HEK293 (cell line): ENCODE measurements around the gene GTPBP3.

ENCODE experiments used
- CTCF ChIA-PET: fragments of 350-600 bp; formaldehyde crosslinking; extraction: SDS; loops from one replicate; lab custom pipeline; 2021; ENCODE audit warnings: antibody characterized with exemption; lab: Yijun Ruan, JAX
- POLR2A ChIA-PET: fragments of 300-600 bp; formaldehyde crosslinking; extraction: SDS; loops from one replicate; lab custom pipeline; 2020; ENCODE audit warnings: antibody characterized with exemption, inconsistent platforms; lab: Yijun Ruan, JAX
- H3K27ac ChIP-seq: fragments of 200-500 bp; sonication (Bioruptor generic); 2 replicates; pipeline ENCODE4 v1.5.1; 2014; ENCODE audit warnings: low read depth, low read length, control low read depth, inconsistent platforms; ENCODE audit errors: extremely low read depth
- H3K36me3 ChIP-seq, 2 experiments: fragments of 200-500 bp in 1 of 2; sonication (Bioruptor generic) in 1 of 2; 1 replicate in 1 of 2; 2 replicates in 1 of 2; pipeline ENCODE4 v1.5.1; 2014 to 2017; ENCODE audit warnings: inconsistent platforms in 2 of 2, low read length in 2 of 2; ENCODE audit not compliant: control insufficient read depth in 2 of 2, insufficient read depth in 1 of 2
- H3K4me1 ChIP-seq: fragments of 200-500 bp; sonication (Bioruptor generic); 2 replicates; pipeline ENCODE4 v1.5.1; 2014; ENCODE audit warnings: mild to moderate bottlenecking, low read length, inconsistent platforms; ENCODE audit not compliant: control insufficient read depth, insufficient read depth
- H3K4me3 ChIP-seq: 2 replicates; pipeline ENCODE4 v1.5.1; 2011; ENCODE audit warnings: low read depth, mild to moderate bottlenecking, control low read depth, low read length, moderate library complexity
- H3K9me3 ChIP-seq: fragments of 200-500 bp; sonication (Bioruptor generic); 2 replicates; pipeline ENCODE4 v1.5.1; 2014; ENCODE audit warnings: low read depth, low read length, inconsistent platforms; ENCODE audit not compliant: control insufficient read depth, insufficient read depth
- GLIS1 ChIP-seq: fragments of 450-650 bp; formaldehyde crosslinking; IDR thresholded peaks from 2 replicates; pipeline ENCODE4 v1.5.1; 2016; ENCODE audit warnings: missing biosample characterization, missing genetic modification characterization
- RBAK ChIP-seq: fragments of 450-650 bp; formaldehyde crosslinking; IDR thresholded peaks from 2 replicates; pipeline ENCODE4 v1.5.1; 2016; ENCODE audit warnings: missing biosample characterization, missing genetic modification characterization
- ZIC2 ChIP-seq: fragments of 450-650 bp; formaldehyde crosslinking; IDR thresholded peaks from 2 replicates; pipeline ENCODE4 v1.5.1; 2016; ENCODE audit warnings: missing biosample characterization, missing genetic modification characterization
- ZNF112 ChIP-seq: fragments of 450-650 bp; formaldehyde crosslinking; IDR thresholded peaks from 2 replicates; pipeline ENCODE4 v1.5.0; 2017; ENCODE audit warnings: missing biosample characterization, missing genetic modification characterization
- ZNF223 ChIP-seq: fragments of 450-650 bp; formaldehyde crosslinking; IDR thresholded peaks from 2 replicates; pipeline ENCODE4 v1.5.1; 2016; ENCODE audit warnings: missing biosample characterization, missing genetic modification characterization
- ZSCAN16 ChIP-seq: fragments of 450-650 bp; formaldehyde crosslinking; IDR thresholded peaks from 2 replicates; pipeline ENCODE4 v1.5.1; 2016; ENCODE audit warnings: missing biosample characterization, missing genetic modification characterization
- TF ChIP-seq, protein P1 (sequence below): fragments of 450-650 bp; formaldehyde crosslinking; IDR thresholded peaks from 2 replicates; pipeline ENCODE4 v1.5.1; 2017; ENCODE audit warnings: missing biosample characterization, missing genetic modification characterization
- TF ChIP-seq, protein P2 (sequence below): fragments of 450-650 bp; formaldehyde crosslinking; IDR thresholded peaks from 2 replicates; pipeline ENCODE4 v1.5.1; 2016; ENCODE audit warnings: missing biosample characterization, missing genetic modification characterization
- TF ChIP-seq, protein P3 (sequence below): fragments of 450-650 bp; formaldehyde crosslinking; conservative IDR thresholded peaks from 2 replicates; pipeline ENCODE4 v1.5.1; 2016; ENCODE audit warnings: low read depth, missing biosample characterization, missing genetic modification characterization
- TF ChIP-seq, protein P4 (sequence below): fragments of 450-650 bp; formaldehyde crosslinking; IDR thresholded peaks from 2 replicates; pipeline ENCODE4 v1.5.1; 2016; ENCODE audit warnings: missing biosample characterization, missing genetic modification characterization

The GTPBP3 gene

DNA sequence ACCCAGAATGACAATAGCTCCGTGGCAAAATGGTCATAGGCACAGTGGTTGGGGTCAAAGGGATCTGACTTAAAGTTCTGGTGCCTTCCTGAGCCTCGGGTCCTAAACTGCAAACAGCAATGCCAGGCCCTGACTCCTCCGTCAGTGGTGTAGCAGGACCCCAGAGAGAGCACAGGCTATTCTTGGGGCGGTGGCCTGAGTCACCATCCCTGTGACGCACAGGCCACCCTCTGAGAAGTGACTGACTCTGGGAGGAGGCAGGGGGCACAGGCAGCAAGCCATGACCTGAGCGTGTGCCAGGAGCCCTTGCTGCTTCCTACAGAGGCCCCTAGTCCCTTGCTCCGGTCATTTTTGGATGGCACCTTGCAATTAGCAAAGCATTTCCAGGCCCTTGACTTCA, 21.0 kb downstream of the GTPBP3 start:
- H3K27ac ChIP-seq, result no peak overlapping the region
- 0 out of 2 replicates have a peak, but pooled peaks have one; percentile 39 for TF ChIP-seq ZNF223
- TF ChIP-seq ZSCAN16 (tag by site-specific recombination), result no peak
- TF ChIP-seq, protein P1, sequence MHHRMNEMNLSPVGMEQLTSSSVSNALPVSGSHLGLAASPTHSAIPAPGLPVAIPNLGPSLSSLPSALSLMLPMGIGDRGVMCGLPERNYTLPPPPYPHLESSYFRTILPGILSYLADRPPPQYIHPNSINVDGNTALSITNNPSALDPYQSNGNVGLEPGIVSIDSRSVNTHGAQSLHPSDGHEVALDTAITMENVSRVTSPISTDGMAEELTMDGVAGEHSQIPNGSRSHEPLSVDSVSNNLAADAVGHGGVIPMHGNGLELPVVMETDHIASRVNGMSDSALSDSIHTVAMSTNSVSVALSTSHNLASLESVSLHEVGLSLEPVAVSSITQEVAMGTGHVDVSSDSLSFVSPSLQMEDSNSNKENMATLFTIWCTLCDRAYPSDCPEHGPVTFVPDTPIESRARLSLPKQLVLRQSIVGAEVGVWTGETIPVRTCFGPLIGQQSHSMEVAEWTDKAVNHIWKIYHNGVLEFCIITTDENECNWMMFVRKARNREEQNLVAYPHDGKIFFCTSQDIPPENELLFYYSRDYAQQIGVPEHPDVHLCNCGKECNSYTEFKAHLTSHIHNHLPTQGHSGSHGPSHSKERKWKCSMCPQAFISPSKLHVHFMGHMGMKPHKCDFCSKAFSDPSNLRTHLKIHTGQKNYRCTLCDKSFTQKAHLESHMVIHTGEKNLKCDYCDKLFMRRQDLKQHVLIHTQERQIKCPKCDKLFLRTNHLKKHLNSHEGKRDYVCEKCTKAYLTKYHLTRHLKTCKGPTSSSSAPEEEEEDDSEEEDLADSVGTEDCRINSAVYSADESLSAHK (tag by site-specific recombination), result no peak
- peak; percentile 60; the same call in 1 of the 2 replicates for TF ChIP-seq ZIC2
- TF ChIP-seq, protein P2, sequence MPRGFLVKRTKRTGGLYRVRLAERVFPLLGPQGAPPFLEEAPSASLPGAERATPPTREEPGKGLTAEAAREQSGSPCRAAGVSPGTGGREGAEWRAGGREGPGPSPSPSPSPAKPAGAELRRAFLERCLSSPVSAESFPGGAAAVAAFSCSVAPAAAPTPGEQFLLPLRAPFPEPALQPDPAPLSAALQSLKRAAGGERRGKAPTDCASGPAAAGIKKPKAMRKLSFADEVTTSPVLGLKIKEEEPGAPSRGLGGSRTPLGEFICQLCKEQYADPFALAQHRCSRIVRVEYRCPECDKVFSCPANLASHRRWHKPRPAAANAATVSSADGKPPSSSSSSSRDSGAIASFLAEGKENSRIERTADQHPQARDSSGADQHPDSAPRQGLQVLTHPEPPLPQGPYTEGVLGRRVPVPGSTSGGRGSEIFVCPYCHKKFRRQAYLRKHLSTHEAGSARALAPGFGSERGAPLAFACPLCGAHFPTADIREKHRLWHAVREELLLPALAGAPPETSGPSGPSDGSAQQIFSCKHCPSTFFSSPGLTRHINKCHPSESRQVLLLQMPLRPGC (tag by site-specific recombination), result no peak
- TF ChIP-seq ZNF112 (tag by site-specific recombination), result no peak
- 0 out of 2 replicates have a peak, but pooled peaks have one; percentile 12 for TF ChIP-seq GLIS1
- TF ChIP-seq, protein P3, sequence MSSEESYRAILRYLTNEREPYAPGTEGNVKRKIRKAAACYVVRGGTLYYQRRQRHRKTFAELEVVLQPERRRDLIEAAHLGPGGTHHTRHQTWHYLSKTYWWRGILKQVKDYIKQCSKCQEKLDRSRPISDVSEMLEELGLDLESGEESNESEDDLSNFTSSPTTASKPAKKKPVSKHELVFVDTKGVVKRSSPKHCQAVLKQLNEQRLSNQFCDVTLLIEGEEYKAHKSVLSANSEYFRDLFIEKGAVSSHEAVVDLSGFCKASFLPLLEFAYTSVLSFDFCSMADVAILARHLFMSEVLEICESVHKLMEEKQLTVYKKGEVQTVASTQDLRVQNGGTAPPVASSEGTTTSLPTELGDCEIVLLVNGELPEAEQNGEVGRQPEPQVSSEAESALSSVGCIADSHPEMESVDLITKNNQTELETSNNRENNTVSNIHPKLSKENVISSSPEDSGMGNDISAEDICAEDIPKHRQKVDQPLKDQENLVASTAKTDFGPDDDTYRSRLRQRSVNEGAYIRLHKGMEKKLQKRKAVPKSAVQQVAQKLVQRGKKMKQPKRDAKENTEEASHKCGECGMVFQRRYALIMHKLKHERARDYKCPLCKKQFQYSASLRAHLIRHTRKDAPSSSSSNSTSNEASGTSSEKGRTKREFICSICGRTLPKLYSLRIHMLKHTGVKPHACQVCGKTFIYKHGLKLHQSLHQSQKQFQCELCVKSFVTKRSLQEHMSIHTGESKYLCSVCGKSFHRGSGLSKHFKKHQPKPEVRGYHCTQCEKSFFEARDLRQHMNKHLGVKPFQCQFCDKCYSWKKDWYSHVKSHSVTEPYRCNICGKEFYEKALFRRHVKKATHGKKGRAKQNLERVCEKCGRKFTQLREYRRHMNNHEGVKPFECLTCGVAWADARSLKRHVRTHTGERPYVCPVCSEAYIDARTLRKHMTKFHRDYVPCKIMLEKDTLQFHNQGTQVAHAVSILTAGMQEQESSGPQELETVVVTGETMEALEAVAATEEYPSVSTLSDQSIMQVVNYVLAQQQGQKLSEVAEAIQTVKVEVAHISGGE (tag by site-specific recombination), result no peak
- TF ChIP-seq, all 188 proteins: peak for 3
- Histone ChIP-seq H3K9me3 (no peaks in the 10 kb centered on the region), H3K36me3 (no peaks in the 10 kb centered on the region), H3K4me3 (no peak overlapping the region), H3K4me1 (no peaks in the 10 kb centered on the region)
- POLR2A ChIA-PET, result no interaction called here
- CTCF ChIA-PET, result interaction anchor here (1.4 kb wide), 1 partner anchor 10 kb away, joined by 3 read pairs; no protein-coding TSS in a partner anchor

DNA sequence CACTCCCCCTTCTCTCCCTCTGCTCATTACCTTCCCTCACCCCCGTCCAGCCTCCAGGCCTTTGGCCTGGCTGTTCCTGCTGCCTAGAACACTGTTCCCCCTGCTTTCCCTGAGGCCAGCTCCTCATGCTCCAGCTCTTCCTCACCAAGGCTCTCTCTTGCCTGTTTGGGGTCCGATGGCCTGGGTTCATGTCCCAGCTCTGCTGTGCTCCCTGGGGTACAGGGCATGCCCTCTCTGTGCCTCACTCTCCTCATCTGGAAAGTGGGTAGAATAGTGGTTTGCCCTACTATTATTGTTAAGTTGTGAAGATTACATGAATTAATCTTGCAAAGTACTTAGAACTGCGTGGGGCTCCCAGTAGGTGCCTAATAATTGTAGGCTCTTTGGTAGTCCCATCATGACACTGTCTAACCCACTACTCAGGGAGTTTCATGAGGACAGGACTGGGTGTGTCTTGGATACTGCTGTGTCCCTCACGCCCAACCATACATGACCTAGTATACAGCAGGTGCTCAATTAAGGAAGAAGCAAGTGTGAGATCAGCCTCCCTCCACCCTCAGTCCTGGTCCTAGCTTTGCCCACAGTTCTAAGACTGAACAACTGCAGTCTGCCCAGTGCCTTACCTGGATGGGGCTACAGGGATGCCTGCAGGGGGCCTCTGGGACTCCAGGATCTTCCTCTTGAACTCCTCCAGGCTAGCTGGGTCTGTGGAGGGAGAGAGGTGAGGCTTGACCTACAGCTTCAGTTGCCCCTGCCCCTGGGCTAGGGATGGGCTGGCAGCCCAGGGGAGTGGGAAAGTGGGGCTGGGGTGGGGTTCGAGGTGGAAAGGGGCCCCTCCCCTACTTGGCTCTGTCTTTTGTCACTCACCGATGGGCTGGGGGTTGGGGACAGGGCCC, 22.8 kb downstream of the GTPBP3 start:
- POLR2A ChIA-PET, result interaction anchor here (0.7 kb wide), 1 partner anchor 26 kb away, joined by 4 read pairs; no protein-coding TSS in a partner anchor
- Histone ChIP-seq H3K9me3 (no peaks in the 10 kb centered on the region), H3K4me3 (no peak overlapping the region), H3K27ac (no peak overlapping the region), H3K36me3 (no peaks in the 10 kb centered on the region), H3K4me1 (no peaks in the 10 kb centered on the region)
- CTCF ChIA-PET, result interaction anchor here (0.6 to 0.8 kb wide), 3 partner anchors 25 to 588 kb away, joined by 4 read pairs; no protein-coding TSS in a partner anchor
- no peak for TF ChIP-seq RBAK (tag by site-specific recombination)
- TF ChIP-seq, protein P4, sequence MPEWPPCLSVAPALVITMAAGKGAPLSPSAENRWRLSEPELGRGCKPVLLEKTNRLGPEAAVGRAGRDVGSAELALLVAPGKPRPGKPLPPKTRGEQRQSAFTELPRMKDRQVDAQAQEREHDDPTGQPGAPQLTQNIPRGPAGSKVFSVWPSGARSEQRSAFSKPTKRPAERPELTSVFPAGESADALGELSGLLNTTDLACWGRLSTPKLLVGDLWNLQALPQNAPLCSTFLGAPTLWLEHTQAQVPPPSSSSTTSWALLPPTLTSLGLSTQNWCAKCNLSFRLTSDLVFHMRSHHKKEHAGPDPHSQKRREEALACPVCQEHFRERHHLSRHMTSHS (tag by site-specific recombination), result no peak
